Stimulated activated CD4-positive, alpha-beta T cell treated with anti-CD3 and anti-CD28 coated beads, TNF-alpha, amount 100 ng/mL, for 24 hours (primary cell): ENCODE results near the gene SERP1.
A peak's percentile ranks its signal among the peaks of the same experiment; 100 is the strongest.
"Not testable (repeated sequence)": the region's sequence is repeated elsewhere in the genome, so short reads cannot be mapped to it uniquely, and the experiment has no call there.

Experiments
- DNase-seq, 3 experiments: peaks; one replicate each; pipeline ENCODE4 v3.0.0-alpha.2; 2020; ENCODE audit warnings: low read depth in 3 of 3

SERP1 gene

GRCh38 chr3:150538324-150539208 lies 7.7 kb downstream of the SERP1 start:
- no peak for DNase-seq

DNA sequence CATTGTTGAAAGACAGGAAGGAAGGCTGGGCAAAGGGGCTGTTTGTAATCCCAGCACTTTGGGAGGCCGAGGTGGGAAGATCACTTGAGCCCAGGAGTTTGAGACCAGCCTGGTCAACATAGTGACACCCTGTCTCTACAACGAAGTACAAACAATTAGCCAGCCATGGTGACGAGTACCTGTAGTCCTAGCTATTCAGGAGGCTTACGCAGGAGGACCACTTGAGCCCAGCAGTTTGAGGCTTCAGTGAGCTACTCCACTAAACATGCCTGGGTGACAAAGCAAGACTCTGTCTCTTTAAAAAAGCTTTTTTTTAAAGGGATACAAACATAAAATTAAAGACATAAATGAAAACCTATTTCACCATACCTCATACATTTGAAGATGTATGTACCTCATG lies 11.1 kb downstream of the SERP1 start:
- DNase-seq, result no peak

GRCh38 chr3:150531775-150532174 lies 14.5 kb downstream of the SERP1 start:
- no peak for DNase-seq

DNA sequence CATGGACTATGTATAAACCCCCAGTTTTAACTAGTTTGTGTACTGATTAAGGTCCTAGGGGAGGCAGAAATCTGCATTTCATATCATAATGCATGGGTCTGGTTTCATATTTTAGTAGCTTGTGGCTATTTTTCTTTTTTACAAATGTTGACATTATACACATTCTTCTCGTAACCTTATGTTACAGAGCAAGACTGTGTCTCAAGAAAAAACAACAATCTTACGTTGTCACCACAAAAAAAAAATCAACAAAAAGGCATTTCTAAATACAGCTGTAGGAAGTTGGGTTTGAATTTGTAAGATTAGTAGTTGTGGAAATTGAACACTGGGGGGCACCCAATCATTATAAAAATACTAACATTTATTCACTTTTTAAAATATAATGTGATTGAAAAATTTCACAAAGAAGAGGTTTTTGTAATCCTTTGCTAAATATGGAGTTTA lies 17.9 kb downstream of the SERP1 start:
- DNase-seq, result no peak

- no peak for DNase-seq
Measured at GRCh38 chr3:150527464-150528255, 18.6 kb downstream of the SERP1 start.

DNA sequence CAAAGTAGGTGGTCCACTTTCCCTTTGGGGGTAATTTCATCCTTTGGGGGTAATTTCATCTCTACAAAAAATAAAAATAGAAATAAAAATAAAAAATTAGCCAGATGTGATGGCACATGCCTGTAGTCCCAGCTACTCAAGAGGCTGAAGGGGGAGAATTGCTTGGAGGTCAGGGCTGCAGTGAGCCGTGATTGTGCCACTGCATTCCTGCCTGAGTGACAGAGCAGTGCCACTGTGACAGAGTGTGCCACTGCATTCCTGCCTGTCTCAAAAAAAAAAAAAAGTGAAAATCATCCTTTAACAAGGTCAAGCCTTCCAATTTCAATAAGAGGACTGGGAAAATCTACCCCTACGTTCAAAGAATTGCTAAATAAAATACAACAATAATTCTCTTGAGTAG lies 22.8 kb downstream of the SERP1 start:
- DNase-seq, result no peak

DNA sequence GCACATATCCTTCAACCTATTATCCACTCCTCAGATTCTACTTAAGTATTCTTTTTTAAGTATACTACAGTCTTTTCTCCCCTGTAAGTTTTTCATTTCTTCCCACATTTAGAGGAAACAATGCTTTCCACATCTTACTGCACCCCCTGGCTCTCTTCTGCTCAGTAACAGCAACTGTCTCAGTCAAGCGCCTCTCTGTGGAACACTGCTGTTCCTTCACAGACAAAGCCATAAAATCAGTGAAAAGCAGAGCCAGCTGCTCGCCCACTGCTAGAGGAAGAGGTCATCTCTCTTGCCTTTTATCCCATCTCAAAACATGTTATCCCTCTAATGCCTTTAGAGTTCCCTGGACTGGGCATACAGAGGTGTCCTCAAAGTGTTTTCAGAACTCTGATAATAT lies 24.8 kb downstream of the SERP1 start:
- no peak for DNase-seq

- no peak for DNase-seq
Measured at GRCh38 chr3:150520408-150520807, 25.9 kb downstream of the SERP1 start.

- DNase-seq, result no peak
Measured at GRCh38 chr3:150519026-150519425, 27.3 kb downstream of the SERP1 start.

DNA sequence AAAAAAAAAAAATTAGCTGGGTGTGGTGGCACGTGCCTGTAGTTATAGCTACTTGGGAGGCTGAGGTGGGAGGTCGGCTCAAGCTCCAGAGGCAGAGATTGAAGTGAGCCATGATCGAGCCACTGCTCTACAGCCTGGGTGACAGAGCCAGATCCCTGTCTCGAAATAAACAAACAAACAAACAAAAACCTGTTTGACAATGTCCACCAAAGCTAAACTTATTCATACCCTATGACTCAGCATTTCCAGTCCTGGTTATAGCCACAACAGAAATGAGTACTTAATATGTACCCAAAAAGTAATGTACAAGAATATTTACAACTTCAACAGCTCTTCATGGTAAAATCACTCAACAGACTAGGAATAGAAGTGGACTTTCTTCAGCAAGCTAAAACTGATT lies 31.1 kb downstream of the SERP1 start:
- no peak for DNase-seq

DNA sequence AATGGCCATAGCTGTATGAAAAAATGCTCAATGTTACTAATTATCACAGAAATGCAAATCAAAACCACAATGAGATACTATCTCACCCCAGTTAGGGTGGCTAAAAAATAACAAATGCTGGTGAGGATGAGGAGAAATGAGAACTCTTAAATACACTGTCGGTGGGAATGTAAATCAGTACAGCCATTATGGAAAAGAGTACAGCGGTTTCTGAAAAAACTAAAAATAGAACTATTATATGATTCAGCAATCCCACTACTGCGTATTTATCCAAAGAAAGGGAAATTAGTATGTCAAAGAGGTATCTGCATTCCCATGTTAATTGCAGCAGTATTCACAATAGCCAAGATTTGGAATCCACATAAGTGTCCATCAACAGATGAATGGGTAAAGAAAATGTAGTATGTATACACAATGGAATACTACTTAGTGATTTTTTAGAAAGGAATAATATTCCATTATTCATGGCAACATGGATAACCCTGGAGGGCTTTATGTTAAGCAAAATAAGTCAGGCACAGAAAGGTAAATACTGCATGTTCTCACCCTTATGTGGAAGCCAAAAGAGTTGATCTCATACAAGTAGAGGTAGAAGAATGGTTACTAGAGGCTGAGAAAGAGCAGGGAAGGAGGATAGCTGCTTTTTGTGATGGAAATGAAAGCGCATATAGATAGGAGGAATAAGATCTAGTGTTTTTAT lies 35.0 kb downstream of the SERP1 start:
- no peak for DNase-seq

- DNase-seq, result no peak
Measured at GRCh38 chr3:150509780-150510179, 36.5 kb downstream of the SERP1 start.

DNA sequence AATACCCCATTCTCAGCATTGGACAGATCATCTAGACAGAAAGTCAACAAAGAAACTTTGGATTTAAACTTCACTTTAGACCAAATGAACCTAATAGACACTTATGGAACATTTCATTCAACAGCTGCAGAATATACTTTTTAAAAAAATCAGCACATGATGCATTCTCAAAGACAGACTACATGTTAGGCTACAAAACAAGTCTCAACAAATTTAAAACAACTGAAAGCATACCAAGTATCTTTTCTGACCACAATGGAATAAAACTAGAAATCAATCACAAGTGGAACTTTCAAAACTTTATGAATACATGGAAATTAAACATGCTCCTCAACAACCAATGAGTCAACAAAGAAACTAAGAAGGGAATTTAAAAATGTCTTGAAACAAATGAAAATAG lies 37.9 kb downstream of the SERP1 start:
- DNase-seq, result no peak

DNA sequence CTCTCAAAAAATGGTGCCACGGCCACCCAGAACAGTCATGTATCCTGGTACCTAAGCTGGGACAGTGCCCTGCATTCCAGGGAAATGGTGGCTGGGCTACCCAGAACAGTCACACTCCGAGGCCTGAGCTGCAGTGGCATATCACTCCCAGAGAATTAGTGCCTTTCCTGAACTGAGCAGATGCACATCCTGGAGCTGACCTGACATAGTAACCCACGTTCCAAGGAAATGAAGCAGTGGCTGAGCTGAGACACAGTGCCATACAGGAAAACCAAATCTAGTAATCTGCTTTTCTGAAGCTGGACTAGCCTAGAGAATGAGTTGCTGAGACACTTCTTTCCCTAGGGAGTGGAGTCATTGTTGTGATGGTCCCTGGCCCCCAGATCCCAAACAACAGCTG lies 41.8 kb downstream of the SERP1 start:
- no peak for DNase-seq

GRCh38 chr3:150503402-150504099 lies 42.7 kb downstream of the SERP1 start:
- no peak for DNase-seq

DNA sequence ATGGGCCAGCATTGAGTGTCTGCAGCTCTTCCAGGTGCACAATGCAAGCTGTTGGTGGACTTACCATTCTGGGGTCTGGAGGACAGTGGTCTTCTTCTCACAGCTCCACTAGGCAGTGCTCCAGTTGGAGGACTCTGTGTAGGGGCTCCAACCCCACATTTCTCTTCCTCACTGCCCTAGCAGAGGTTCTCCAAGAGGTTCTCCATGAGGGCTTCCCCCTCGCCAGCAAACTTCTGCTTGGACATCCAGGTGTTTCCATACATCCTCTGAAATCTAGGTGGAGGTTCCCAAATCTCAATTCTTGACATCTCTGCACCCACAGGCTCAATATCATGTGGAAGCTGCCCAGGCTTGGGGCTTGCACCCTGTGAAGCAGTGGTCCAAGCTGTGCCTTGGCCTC lies 45.3 kb downstream of the SERP1 start:
- DNase-seq, result not testable (repeated sequence)

GRCh38 chr3:150497956-150498355 lies 48.3 kb downstream of the SERP1 start:
- DNase-seq, result no peak

GRCh38 chr3:150495563-150496168 lies 50.6 kb downstream of the SERP1 start:
- peak in 1 of 3 experiments; percentile 5 for DNase-seq

DNA sequence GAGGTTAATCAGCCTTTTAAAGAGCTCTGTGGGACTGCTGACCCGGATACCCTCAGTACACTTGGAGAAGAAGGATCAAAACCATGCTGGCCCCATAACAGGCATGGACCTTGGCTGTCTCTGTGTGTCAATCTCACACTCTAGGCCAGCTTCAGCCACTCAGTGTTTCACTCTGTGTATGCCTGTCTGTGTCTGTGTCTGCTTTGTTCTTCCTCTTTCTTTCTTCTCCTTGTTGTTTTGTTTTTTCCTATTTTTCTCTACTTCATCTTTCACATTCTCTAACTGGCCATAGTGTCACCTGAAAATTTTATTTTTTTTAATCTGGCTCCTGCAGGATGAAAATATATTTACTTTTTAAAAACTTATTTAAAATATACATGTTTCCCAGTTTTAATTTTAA lies 51.1 kb downstream of the SERP1 start:
- no peak for DNase-seq

GRCh38 chr3:150494411-150494977 lies 51.8 kb downstream of the SERP1 start:
- no peak for DNase-seq
